ENCODE data around the gene WWOX. TPM values are rescaled to one million over a fixed set of nuclear protein-coding genes. Genes with fewer than 3 reads are reported as not detected.

Gene WWOX
- total and polyA plus RNA-seq, 2 of the 13 experiments (the other 11 are each of a cell fraction or from before 2014, with no cell fraction given) = 9.1 to 37.4 TPM

GRCh38 chr16:78489631-78490030, 390.2 kb downstream of the WWOX start:
- no peak overlapping the region for H3K27ac ChIP-seq (ENCODE audit: extremely low read length, insufficient read depth, low read length)
- 93% methylated on average over 5 of the region's 5 CpGs for WGBS (ENCODE audit: low lambda C conversion rate)
- no peaks in the 10 kb centered on the region for H3K79me2 ChIP-seq (ENCODE audit: insufficient read depth, low read length)
- CTCF ChIA-PET (ENCODE audit: low intra/inter-chr PET ratio, low total read pairs) = no interaction called here
- intact Hi-C loops (cut with micrococcal nuclease; ENCODE audit: unreplicated experiment) (loop anchor here (5.0 kb wide), 1 partner anchor 357 kb away; no protein-coding TSS in a partner anchor), in situ Hi-C loops (cut with HindIII; ENCODE audit: extremely low pct_ligation_motif_present, low pct_unique_long_range_greater_than_20kb) (loop anchor here (10.0 kb wide), 1 partner anchor 365 kb away; no protein-coding TSS in a partner anchor)
- no peaks in the 10 kb centered on the region for H3K9me3 ChIP-seq (ENCODE audit: low read length)
- H3K9ac ChIP-seq (ENCODE audit: insufficient read depth, low read depth, low read length) = no peak overlapping the region
- no peaks in the 10 kb centered on the region for H3K27me3 ChIP-seq (ENCODE audit: control insufficient read depth in 1 of 2, insufficient read depth in 2 of 2, low read length in 2 of 2)
- H3K36me3 ChIP-seq (replicated peaks in 1 of 2; ENCODE audit: control insufficient read depth in 1 of 2, insufficient read depth in 2 of 2, low read length in 2 of 2) = no peaks in the 10 kb centered on the region
- no peaks in the 10 kb centered on the region for H4K20me1 ChIP-seq (ENCODE audit: insufficient read depth, low read length)
- POLR2A ChIA-PET = interaction anchor here (7.7 kb wide), 1 partner anchor 16 kb away, joined by 88 read pairs; no protein-coding TSS in a partner anchor
- no peak for DNase-seq (ENCODE audit: low spot score)
- H3K4me3 ChIP-seq (replicated peaks in 1 of 3; ENCODE audit: insufficient read depth in 1 of 3, low read depth in 2 of 3, low read length in 3 of 3) = no peak overlapping the region
- no TSS peak for BruUV-seq (replicated peaks)
- TF ChIP-seq ZBTB3 (CRISPR knock-in tag; IDR thresholded peaks at IDR 0.05; ENCODE audit: borderline replicate concordance, low read depth) = no peak
- TF ChIP-seq NFE2 (CRISPR knock-in tag; IDR thresholded peaks at IDR 0.05) = no peak
- TF ChIP-seq HDAC1 (CRISPR knock-in tag; IDR thresholded peaks at IDR 0.05) = no peak
- TF ChIP-seq ZBTB40 (IDR thresholded peaks at IDR 0.05) = no peak
- TF ChIP-seq ZBTB40 (CRISPR knock-in tag; IDR thresholded peaks at IDR 0.05) = no peak
- TF ChIP-seq ZNF121 (CRISPR knock-in tag; IDR thresholded peaks at IDR 0.05) = no peak
- no peak for TF ChIP-seq HMG20A (CRISPR knock-in tag; IDR thresholded peaks at IDR 0.05; ENCODE audit: borderline replicate concordance)
- no peak for TF ChIP-seq FOXP1 (IDR thresholded peaks at IDR 0.05)
- TF ChIP-seq FOXP1 (CRISPR knock-in tag; IDR thresholded peaks at IDR 0.05) = no peak
- no peak for TF ChIP-seq HOMEZ (CRISPR knock-in tag; IDR thresholded peaks at IDR 0.05; ENCODE audit: low read depth)
- no peak for TF ChIP-seq SCMH1 (CRISPR knock-in tag; IDR thresholded peaks at IDR 0.05; ENCODE audit: borderline replicate concordance)
- no peak for TF ChIP-seq ZBTB26 (CRISPR knock-in tag; IDR thresholded peaks at IDR 0.05; ENCODE audit: borderline replicate concordance)
- TF ChIP-seq ZNF747 (CRISPR knock-in tag; IDR thresholded peaks at IDR 0.05; ENCODE audit: borderline replicate concordance) = no peak
- TF ChIP-seq KLF6 (CRISPR knock-in tag; IDR thresholded peaks at IDR 0.05) = no peak
- TF ChIP-seq SRSF4 (IDR thresholded peaks at IDR 0.05; ENCODE audit: low read depth, low read length, poor library complexity, severe bottlenecking) = no peak
- ATAC-seq = no peak
- H3K4me1 ChIP-seq (ENCODE audit: insufficient read depth, low read length) = peaks cover 50% of the 10 kb centered on the region
- no peak for FAIRE-seq
- H3K4me2 ChIP-seq (ENCODE audit: low read depth, low read length) = no peak overlapping the region
- H2AFZ ChIP-seq (ENCODE audit: low read length) = no peak overlapping the region
